Measurements from ENCODE around the gene MAGI2.

DNA sequence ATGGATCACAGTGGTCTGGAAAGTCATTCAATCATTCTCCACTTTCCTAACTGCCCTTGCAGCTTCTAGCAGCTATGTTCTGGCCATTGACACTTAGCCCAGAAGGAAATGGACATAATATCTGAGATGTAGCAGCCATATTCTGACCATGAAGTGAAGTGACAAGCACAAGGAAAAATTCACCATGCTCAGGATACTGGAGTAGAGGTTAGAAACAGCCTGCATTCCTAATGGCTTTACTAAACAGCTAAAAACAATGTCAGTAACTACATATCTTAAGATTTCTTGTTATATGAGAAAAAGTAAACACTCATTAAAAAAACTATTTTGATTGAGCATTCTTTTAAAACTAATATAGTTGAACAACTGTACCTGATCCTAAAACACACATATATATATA is 443.8 kb downstream of the MAGI2 start:
- TF ChIP-seq, protein P1, sequence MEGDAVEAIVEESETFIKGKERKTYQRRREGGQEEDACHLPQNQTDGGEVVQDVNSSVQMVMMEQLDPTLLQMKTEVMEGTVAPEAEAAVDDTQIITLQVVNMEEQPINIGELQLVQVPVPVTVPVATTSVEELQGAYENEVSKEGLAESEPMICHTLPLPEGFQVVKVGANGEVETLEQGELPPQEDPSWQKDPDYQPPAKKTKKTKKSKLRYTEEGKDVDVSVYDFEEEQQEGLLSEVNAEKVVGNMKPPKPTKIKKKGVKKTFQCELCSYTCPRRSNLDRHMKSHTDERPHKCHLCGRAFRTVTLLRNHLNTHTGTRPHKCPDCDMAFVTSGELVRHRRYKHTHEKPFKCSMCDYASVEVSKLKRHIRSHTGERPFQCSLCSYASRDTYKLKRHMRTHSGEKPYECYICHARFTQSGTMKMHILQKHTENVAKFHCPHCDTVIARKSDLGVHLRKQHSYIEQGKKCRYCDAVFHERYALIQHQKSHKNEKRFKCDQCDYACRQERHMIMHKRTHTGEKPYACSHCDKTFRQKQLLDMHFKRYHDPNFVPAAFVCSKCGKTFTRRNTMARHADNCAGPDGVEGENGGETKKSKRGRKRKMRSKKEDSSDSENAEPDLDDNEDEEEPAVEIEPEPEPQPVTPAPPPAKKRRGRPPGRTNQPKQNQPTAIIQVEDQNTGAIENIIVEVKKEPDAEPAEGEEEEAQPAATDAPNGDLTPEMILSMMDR (IDR thresholded peaks at IDR 0.05; ENCODE audit: insufficient read depth, low read depth, low read length) = no peak
- no peak for TF ChIP-seq EZH2 (IDR thresholded peaks at IDR 0.05; ENCODE audit: insufficient read depth, low read length)

Data from astrocyte (in vitro differentiated cells and primary cell).